ENCODE data around the gene ZNF512B.

Gene ZNF512B

GRCh38 chr20:63945921-63946920, 23.5 kb downstream of the ZNF512B start:
- DNase-seq = no peak

DNA sequence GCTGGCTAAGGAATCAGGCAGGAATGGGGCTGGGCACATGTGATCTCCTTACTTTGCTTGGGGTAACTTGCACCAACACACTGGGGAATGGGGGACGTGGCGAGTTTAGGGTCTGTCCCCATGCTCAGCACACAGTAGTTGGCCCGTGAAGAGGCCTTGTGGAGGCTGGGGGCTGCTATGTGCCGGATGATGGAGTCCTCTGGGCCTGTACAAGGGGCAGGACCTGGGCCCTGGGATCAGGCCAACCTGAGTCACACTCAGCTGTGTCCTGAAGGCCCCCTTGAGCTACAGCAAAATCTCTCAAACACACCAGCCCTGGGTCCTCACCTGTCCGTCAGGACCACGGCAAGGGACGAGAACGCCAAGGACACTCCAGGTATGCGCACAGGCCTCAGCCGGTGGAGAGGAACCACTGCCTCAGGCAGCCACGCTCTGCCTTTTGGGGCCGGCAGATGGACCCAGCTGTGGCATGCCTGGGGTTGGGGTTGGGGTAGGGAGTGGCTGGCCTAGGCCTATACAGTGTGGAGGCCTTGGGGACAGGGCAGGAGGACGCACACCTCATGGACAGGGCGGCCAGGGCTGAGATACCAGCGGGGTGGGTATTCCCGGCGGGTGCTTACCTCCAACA, 24.6 kb downstream of the ZNF512B start:
- DNase-seq = no peak

DNA sequence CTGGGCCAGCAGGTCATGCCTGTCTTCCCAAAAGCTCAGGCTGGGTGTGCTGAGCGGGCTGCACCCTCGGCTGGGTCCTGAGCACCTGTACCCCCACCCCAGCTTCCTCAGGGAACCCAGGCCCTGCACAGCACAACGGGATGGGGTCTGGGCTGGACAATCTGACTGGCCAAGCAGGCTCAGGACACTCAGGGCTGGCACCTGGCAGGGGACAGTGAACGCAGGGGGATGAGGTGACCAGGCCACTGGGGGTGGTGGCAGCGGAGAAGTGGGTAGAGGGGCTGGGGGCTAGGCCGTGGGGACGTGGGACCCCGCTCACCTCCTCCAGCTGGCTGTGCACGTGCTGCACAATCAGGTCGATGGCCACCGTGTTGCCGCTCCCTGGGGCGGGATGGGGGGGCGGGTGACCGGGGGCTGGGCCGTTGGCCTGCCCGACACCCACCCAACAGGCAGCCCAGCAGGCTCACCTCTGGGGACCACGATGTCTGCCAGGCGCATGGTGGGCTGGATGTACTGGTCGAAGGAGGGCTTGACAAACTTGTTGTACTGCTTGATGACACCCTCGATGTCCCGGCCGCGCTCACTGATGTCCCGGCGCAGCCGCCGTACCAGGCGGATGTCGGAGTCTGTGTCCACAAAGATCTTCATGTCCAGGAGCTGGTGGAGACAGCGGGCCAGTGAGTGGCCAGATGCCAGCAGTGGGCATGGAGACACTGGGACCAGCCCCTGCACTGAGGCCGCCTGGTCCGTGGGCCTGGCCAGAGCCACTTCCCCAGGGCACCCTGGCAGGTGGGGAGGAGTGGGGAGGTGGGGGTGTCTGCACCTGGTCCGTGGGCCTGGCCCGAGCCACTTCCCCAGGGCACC, 25.4 kb downstream of the ZNF512B start:
- DNase-seq = no peak

DNA sequence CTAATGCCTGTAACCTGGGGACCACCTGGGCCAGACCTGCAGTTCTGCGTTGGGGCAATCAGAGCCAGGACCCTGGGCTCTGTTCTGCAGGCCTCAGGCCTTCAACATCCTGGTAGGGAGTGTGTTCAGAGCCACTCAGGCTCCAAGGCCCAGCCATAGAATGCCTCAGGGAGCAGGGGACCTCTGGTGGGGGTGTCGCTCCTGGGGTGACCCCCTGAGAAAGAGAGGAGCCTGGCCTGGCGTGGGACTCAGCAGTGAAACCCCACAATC, 26.0 kb downstream of the ZNF512B start:
- DNase-seq = no peak

- peak; percentile 94 for DNase-seq
Measured at GRCh38 chr20:63942969-63943807, 26.5 kb downstream of the ZNF512B start.

GRCh38 chr20:63942250-63942951, 27.3 kb downstream of the ZNF512B start:
- DNase-seq = peak; percentile 30

GRCh38 chr20:63941282-63942081, 28.2 kb downstream of the ZNF512B start:
- DNase-seq = no peak

DNA sequence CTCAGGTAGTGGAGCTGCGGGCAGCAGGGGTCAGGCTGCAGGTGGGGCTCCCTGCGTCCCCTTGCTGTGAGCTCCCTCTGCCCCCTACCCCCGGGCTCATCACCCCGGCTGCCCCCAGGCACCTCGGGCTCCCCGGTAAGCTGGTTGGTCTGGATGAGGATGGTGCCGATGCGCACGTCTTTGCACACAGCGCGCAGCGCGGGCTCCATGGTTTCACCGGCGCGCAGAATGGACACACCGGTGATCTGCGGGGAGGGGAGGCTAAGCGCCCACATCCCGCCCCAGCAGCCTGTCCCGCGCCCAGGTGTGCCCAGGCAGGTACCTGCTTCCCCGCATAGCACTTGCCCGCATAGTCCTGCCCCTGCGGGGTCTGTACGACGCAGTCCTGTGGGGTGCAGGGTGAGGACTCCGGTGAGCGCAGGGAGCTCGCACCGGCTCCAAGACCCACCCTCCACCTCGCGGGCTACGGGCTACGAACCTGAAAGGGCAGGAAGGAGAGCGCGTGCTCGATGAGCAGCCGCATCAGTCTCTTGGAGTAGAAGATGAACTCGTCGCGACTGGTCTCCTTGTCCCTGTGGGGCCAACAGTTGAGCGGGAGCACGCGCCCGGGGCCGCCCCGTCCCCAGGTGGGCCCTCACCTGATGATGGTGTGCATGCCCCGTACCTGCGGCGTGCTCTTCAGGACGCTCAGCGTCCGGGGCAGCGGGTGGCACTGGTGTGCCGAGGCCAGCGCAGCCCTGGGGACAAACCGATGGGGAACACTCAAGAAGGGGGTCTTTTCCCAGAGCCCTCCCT, 29.1 kb downstream of the ZNF512B start:
- no peak for DNase-seq

GRCh38 chr20:63940071-63940471, 29.7 kb downstream of the ZNF512B start:
- no peak for DNase-seq

- no peak for DNase-seq
Measured at GRCh38 chr20:63939061-63939935, 30.4 kb downstream of the ZNF512B start.

- DNase-seq = no peak
Measured at GRCh38 chr20:63937596-63937995, 32.1 kb downstream of the ZNF512B start.

- DNase-seq = no peak
Measured at GRCh38 chr20:63935447-63935846, 34.3 kb downstream of the ZNF512B start.

GRCh38 chr20:63934271-63935068, 35.3 kb downstream of the ZNF512B start:
- DNase-seq = no peak

DNA sequence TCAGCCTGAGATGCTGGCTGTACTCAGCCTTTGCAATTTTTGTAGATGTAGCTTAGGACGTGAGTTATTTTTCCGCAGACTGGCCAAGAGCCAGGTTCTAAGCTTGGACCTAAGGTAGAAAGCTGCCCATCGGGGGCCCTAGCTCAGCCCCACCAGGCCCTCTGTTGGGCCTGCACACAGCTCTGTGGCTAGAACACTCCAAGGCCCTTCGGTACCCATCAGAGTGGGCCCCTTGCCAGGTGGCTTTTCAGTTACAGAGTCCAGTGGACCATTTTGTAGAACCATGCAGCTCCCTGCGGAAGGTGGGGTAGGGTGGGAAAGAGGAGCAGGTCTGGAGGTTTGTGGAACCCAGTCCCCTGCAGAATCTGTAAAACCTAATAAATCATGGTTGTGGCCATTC, 36.1 kb downstream of the ZNF512B start:
- DNase-seq = no peak

DNA sequence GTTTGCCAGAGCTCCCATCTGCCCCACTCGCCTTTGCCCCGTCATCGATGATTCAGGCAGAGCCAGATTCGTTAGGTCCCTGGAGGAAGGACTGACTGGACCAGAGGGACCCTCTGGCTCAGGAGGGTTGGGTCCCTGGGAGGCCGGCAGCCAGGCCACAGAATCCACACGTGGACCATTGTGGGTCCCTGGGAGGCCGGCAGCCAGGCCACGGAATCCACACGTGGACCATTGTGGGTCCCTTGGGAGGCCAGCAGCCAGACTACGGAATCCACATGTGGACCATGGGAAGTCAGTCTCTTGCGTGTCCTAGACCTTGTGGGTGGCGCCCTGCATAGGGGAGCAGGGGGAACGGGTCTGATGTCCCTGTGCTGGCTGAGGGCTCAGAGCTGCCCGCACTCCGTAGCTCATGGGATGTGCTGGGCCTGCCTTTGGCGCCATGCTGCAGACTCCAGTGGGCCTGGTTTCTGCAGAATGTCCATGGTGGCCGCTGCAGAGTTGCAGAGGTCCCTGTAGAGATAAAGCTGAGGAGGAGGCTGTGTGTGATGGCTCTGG, 37.0 kb downstream of the ZNF512B start:
- no peak for DNase-seq

DNA sequence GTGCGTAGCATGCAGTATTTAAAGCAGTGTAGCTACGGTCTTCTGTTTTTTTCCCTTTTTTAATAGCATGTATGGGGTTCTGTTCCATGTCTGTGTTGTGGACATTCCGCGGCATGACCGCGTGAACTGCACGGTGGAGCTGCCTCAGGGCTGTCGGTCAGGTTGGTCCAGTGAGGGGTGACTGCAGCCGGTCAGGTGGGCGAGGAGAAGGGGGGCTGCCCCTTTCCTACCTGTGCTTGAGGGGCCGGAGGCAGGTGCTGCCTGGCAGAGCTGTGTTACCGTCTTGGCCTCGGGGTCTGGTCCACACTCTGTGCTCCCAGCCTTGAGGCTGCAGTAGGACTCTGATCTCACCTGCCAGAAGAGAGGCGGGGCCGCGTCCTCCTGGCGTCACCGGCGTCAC, 38.0 kb downstream of the ZNF512B start:
- DNase-seq = no peak

GRCh38 chr20:63930971-63931553, 38.7 kb downstream of the ZNF512B start:
- DNase-seq = no peak
